Posterior cingulate gyrus (tissue), 11 donors: ENCODE measurements around the gene TTK.
"Not testable (repeated sequence)": the region's sequence is repeated elsewhere in the genome, so short reads cannot be mapped to it uniquely, and the experiment has no call there.

Source experiments
- DNase-seq, 10 donors: peaks; one replicate each; pipeline versions ENCODE4 v3.0.0 to v3.0.0-alpha.2; 2020 to 2021; ENCODE audit warnings: mixed read lengths in 3 of 10
- intact Hi-C: fragments of 100-400 bp; cut with DNase I; formaldehyde crosslinking; loops from one replicate; pipeline ENCODE4 v1.15.1; 2023

The TTK gene

DNA sequence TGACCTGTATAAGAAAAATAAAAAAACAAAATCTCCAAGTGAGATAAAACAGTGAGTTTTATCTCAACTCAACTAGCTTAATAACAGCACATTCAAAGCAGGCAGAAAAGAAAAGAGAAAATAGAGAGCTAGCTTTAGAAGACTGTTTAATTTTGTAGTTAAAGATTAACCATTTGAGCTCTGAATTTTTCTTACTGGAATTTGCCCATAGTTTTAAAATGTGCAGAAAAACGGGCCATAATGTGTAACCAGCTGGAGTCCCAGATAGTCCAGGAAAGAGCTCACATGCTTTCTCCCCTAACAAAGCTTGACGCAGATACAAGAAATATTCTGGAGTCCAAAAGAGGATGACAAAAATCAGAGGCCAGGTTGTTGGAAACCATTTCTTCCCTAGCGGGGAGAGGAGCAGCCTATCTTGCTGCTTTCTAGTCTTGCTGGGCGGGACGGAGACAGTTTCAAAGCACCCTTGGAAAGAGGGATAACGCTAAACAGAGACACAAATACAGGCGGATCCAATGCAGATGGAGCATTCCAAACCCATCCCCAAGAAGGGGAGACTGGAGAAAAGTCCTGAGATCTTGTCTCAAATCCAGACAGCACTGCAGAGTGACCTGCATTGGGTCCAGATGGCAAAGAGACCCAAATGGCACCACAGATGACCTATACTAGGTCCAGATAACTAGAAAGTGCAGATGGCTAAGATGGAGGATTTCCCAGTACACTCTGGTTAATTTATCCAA is 16.1 kb downstream of the TTK start:
- DNase-seq: no peak
- intact Hi-C loops: no loop called here

DNA sequence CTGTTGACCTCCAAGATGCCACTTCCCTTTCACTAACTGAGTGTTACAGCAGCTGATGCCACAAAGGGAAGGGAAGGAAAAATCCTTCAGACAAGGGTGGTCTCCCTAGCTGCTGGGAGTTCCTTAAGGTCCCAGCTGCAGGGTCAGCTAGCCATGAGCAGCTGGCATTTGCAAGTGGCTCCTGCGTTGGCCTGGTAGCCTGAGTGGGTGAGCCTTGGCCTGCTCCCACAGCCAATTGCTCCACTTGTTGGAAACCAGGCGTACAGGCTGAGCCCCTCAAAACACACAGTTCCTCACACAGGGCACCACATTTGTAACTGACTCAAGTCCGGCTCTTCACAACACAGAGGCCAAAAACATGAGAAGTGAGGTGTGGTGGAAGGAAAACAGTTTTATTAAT is 16.7 kb downstream of the TTK start:
- intact Hi-C loops: no loop called here
- peak in 2 of 10 donors; percentile 40 to 62 for DNase-seq

DNA sequence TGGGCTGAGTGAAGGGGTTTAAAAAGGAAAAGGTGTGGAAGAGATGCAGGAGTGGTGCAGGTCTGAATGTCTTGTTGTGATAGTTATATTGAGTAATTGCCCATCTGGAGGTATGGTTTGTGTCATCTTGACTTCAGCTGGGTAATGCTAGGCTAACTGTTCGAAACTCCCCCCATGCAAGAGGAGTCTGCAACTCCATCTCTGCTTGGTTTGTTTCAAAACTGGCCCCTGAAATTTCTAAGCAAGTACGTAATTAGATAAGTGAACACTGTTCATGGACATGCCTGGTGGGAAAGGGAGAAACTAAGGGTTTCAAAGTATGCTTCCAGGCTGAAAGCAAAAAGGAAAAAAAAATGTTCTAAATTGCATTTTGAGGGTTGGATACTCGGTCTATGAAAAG is 17.1 kb downstream of the TTK start:
- intact Hi-C loops: no loop called here

DNA sequence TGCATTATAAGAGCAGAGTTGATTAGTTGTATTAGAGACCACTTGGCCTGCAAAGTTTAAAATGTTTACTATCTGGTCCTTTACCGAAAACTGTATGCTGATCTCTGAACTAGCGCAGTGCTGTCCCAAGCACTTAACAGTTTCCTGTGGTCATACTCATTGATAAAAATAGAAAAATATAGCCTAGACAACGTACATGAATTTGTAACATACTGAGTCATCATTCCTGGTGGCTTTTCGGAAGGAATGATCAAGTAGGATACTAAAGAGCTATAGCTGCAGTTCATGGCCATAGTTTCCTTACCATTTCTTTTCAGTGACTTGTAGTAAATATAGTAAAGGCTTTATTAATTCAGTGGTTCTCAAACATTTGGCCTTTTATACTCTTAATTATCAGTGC is 18.4 kb downstream of the TTK start:
- intact Hi-C loops: no loop called here
- DNase-seq: no peak

More for the DNA sequence above, 17.1 kb downstream of the TTK start:
- DNase-seq: no peak

GRCh38 chr6:80028589-80028988 is 24.1 kb downstream of the TTK start:
- intact Hi-C loops: no loop called here
- DNase-seq: peak in 1 of 10 donors; percentile 63

DNA sequence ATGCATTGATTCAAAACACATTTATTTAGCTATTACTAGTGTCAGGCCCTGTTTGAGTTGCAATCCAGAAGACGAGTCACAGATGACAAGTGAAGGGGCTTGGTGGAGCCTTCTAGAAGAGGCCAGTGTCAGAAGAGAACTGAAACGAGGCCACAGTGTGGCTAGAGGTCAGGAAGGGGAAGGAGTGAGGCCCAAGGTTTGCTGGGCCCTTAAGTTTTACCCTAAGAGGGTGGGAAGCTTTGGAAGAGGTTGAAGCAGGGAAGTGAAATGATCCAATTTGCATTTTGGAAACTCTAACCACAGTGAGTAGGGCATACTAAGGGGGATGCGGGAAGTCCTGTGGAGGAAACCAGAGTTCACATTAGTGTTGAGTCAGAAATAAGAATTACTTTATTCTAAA is 25.0 kb downstream of the TTK start:
- intact Hi-C loops: no loop called here
- DNase-seq: no peak

GRCh38 chr6:80048220-80048619 is 43.8 kb downstream of the TTK start:
- intact Hi-C loops, DNase-seq: not testable (repeated sequence)

- intact Hi-C loops: no loop called here
Measured at GRCh38 chr6:80060774-80061173, 56.3 kb downstream of the TTK start.

DNA sequence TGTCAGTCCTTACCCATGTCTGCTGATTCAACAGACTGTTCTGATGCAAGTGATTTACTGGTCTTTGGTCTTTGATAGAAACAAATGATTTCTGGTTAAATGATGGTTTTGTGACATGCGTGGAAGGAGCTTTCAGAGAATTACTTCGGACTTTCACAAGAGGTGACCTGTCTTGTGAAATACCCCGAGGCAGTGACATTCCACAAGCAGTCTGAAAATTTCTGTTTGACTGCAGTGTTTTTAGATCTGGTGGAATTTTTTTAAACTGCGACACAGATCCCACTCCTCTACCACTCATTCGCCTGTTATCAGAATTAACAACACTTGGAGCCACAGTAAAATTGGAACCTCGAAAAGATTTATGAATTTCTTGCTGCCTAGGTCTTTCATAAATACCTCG is 63.7 kb downstream of the TTK start:
- intact Hi-C loops, DNase-seq: not testable (repeated sequence)

More at GRCh38 chr6:80060774-80061173, 56.3 kb downstream of the TTK start:
- no peak for DNase-seq

DNA sequence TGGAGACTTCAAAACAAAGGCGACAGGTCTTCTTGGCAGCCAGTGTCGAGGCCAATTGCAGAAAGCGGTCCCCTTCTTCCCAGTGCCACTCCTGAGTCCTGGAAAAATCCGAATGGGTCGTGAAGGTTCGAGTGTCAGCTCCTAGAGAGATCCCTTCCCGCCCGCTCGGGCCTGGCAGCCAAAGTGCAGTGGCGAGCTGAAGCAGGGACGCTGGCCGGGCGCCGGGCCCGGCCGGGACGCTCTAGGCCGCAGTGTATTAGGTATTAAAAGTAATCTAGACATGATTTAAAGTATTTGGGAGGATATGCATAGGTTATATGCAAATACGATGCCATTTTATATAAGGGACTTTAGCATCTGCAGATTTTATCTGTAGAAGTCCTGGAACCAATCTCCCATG is 66.0 kb downstream of the TTK start:
- intact Hi-C loops, DNase-seq: not testable (repeated sequence)

DNA sequence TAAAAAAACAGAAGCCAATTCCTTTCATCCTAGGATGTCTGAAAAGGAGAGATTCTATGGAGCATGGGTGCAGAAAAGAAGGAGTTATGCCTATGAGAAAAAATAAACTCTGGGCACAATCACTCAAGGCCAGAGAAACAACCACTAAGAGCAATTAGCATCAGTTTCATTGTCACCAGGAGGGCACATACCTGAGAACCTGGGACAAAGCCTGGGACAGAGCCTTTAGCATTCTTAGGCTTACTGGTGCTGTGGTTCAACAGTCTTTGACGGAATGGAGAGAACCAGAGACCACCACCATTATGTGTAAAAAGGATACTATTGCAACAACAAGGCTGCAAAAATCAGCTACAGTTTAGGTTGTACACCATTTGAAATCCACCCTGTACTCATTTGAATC is 72.6 kb downstream of the TTK start:
- DNase-seq: no peak
- intact Hi-C loops: no loop called here

GRCh38 chr6:80088637-80089036 is 84.2 kb downstream of the TTK start:
- intact Hi-C loops: no loop called here
- DNase-seq: no peak

GRCh38 chr6:80091506-80091905 is 87.1 kb downstream of the TTK start:
- no peak for DNase-seq
- intact Hi-C loops: loop anchor here (5.0 kb wide), 2 partner anchors 144 to 224 kb away; partner anchors contain the start of gene ELOVL4
